Endodermal cell (in vitro differentiated cells): ENCODE results near the gene ARPC5. TPM values are rescaled to one million over a fixed set of nuclear protein-coding genes. Genes with fewer than 3 reads are reported as not detected.

Experiments
- DNase-seq: peaks from one replicate; pipeline ENCODE4 v3.0.0-alpha.2; 2017
- H3K27ac ChIP-seq: 2 replicates; pipeline ENCODE4 v1.5.1; 2013; ENCODE audit warnings: mild to moderate bottlenecking, low read depth, low read length, moderate library complexity
- H3K27me3 ChIP-seq: 2 replicates; pipeline ENCODE4 v1.6.1; 2013; ENCODE audit warnings: mild to moderate bottlenecking, low read length, moderate library complexity; ENCODE audit not compliant: insufficient read depth, control insufficient read depth, poor library complexity, severe bottlenecking
- H3K36me3 ChIP-seq: 2 replicates; pipeline ENCODE4 v1.7.0; 2013; ENCODE audit warnings: mild to moderate bottlenecking, low read length, moderate library complexity; ENCODE audit not compliant: control insufficient read depth, insufficient read depth
- H3K4me1 ChIP-seq: one replicate; pipeline ENCODE4 v1.7.0; 2013; ENCODE audit warnings: low read length; ENCODE audit not compliant: control insufficient read depth, insufficient read depth
- H3K4me3 ChIP-seq: 2 replicates; pipeline ENCODE4 v1.5.1; 2013; ENCODE audit warnings: mild to moderate bottlenecking, low read length, moderate library complexity
- H3K9ac ChIP-seq: 2 replicates; pipeline ENCODE4 v1.6.1; 2013; ENCODE audit warnings: mild to moderate bottlenecking, low read length, moderate library complexity; ENCODE audit not compliant: poor library complexity, severe bottlenecking; ENCODE audit errors: extremely low read depth
- H3K9me3 ChIP-seq: 2 replicates; pipeline ENCODE4 v1.6.1; 2013; ENCODE audit warnings: mild to moderate bottlenecking, low read length, moderate library complexity; ENCODE audit not compliant: control insufficient read depth
- H3K27ac Mint-ChIP-seq: 2 replicates; pipeline ENCODE4 v1.8.0; 2020; ENCODE audit warnings: mixed read lengths
- H3K27me3 Mint-ChIP-seq: 2 replicates; pipeline ENCODE4 v1.8.0; 2021; ENCODE audit warnings: mild to moderate bottlenecking, mixed read lengths; ENCODE audit not compliant: insufficient read depth
- H3K36me3 Mint-ChIP-seq: 2 replicates; pipeline ENCODE4 v1.8.0; 2020; ENCODE audit warnings: low read depth, mixed read lengths
- H3K4me1 Mint-ChIP-seq: 2 replicates; pipeline ENCODE4 v1.8.0; 2020; ENCODE audit warnings: mixed read lengths
- H3K4me3 Mint-ChIP-seq: 2 replicates; pipeline ENCODE4 v1.8.0; 2020; ENCODE audit warnings: mild to moderate bottlenecking, moderate library complexity, mixed read lengths
- H3K9me3 Mint-ChIP-seq: 2 replicates; pipeline ENCODE4 v1.8.0; 2020; ENCODE audit warnings: mild to moderate bottlenecking, mixed read lengths
- CTCF ChIP-seq: fragments of 200-600 bp; sonication (generic); conservative IDR thresholded peaks from 2 replicates; pipeline ENCODE4 v1.5.0; 2021; ENCODE audit warnings: antibody characterized with exemption, mild to moderate bottlenecking
- WGBS, 2 experiments: methylation state at CpG; one replicate each; pipeline versions ENCODE4 v1.1.5 to v1.1.7; 2013; ENCODE audit warnings: missing lambda C conversion rate in 2 of 2, mixed read lengths in 1 of 2; ENCODE audit not compliant: insufficient coverage in 1 of 2, insufficient read length in 1 of 2; 5-methylcytosine and 5-hydroxymethylcytosine counted together
- total RNA-seq, 2 donors: library from RNA; stranded (reverse); fragmentation: NEBNext Ultra II Directional in 1 of 2; extraction: Animal tissue kit (Norgen Biotek cat#: 25700) in 1 of 2; gene quantifications; 2 replicates in 1 of 2; 3 replicates in 1 of 2; pipeline ENCODE4 v1.2.1, GENCODE V29; 2021

ARPC5 gene
- total RNA-seq, 2 donors from 2014 or later, result 78.7 to 99.5 TPM

GRCh38 chr1:183638649-183639387 is 3.2 kb upstream of the ARPC5 start:
- Mint-ChIP-seq H3K27me3 (peaks cover 21% of the 10 kb centered on the region), H3K27ac (no peak overlapping the region), H3K36me3 (no peaks in the 10 kb centered on the region)

GRCh38 chr1:183636783-183637182 is 1.2 kb upstream of the ARPC5 start:
- Histone ChIP-seq H3K9me3 (no peaks in the 10 kb centered on the region), H3K4me3 (peak overlapping the region; percentile 91), H3K4me1 (no peaks in the 10 kb centered on the region), H3K9ac (no peak overlapping the region), H3K36me3 (peaks cover 4% of the 10 kb centered on the region), H3K27me3 (peaks cover 23% of the 10 kb centered on the region), H3K27ac (no peak overlapping the region)
- peaks cover under 1% of the 10 kb centered on the region for H3K36me3 Mint-ChIP-seq
- DNase-seq, result no peak
- H3K4me3 Mint-ChIP-seq, result peak overlapping the region; percentile 100
- WGBS, 2 experiments, result 79 to 85% methylated on average over 3 to 5 of the region's 5 CpGs
- no peak overlapping the region for H3K27ac Mint-ChIP-seq
- no peaks in the 10 kb centered on the region for H3K9me3 Mint-ChIP-seq
- peaks cover 20% of the 10 kb centered on the region for H3K4me1 Mint-ChIP-seq
- H3K27me3 Mint-ChIP-seq, result peaks cover 19% of the 10 kb centered on the region
- no peak for TF ChIP-seq CTCF

More at GRCh38 chr1:183638649-183639387, 3.2 kb upstream of the ARPC5 start:
- Mint-ChIP-seq H3K9me3 (no peaks in the 10 kb centered on the region), H3K4me3 (no peak overlapping the region), H3K4me1 (peaks cover 6% of the 10 kb centered on the region)
- H3K36me3 ChIP-seq, result no peaks in the 10 kb centered on the region
- H3K27me3 ChIP-seq, result peaks cover 23% of the 10 kb centered on the region
- WGBS, 2 experiments, result 86 to 90% methylated on average over 1 to 5 of the region's 7 CpGs
- no peak for DNase-seq
- no peak overlapping the region for H3K9ac ChIP-seq
- H3K9me3 ChIP-seq, result no peaks in the 10 kb centered on the region
- H3K27ac ChIP-seq, result no peak overlapping the region
- H3K4me1 ChIP-seq, result no peaks in the 10 kb centered on the region
- H3K4me3 ChIP-seq, result no peak overlapping the region
- no peak for TF ChIP-seq CTCF

- Mint-ChIP-seq H3K27ac (peak overlapping the region; percentile 98), H3K4me3 (peak overlapping the region; percentile 100), H3K27me3 (peaks cover 19% of the 10 kb centered on the region), H3K4me1 (peaks cover 22% of the 10 kb centered on the region), H3K9me3 (no peaks in the 10 kb centered on the region), H3K36me3 (peaks cover 3% of the 10 kb centered on the region)
- Histone ChIP-seq H3K9me3 (no peaks in the 10 kb centered on the region), H3K9ac (no peak overlapping the region), H3K27ac (no peak overlapping the region), H3K27me3 (peaks cover 23% of the 10 kb centered on the region), H3K4me3 (peak overlapping the region; percentile 91), H3K4me1 (no peaks in the 10 kb centered on the region), H3K36me3 (peaks cover 6% of the 10 kb centered on the region)
- TF ChIP-seq CTCF, result no peak
- WGBS, 2 experiments, result 7 to 9% methylated on average over 13 to 15 of the region's 15 CpGs
- no peak for DNase-seq
These were observed 725 bp upstream of the ARPC5 start for GRCh38 chr1:183636334-183636682.
